ENCODE data around the gene SPOCK3.
"Not testable (repeated sequence)": the region's sequence is repeated elsewhere in the genome, so short reads cannot be mapped to it uniquely, and the experiment has no call there.

The SPOCK3 gene

GRCh38 chr4:166798126-166798525 is 436.2 kb downstream of the SPOCK3 start:
- no peak for DNase-seq

- no peak for DNase-seq
Measured at GRCh38 chr4:166777760-166778159, 456.5 kb downstream of the SPOCK3 start.

- no peak for DNase-seq
Measured at GRCh38 chr4:166763018-166763417, 471.3 kb downstream of the SPOCK3 start.

- no peak for DNase-seq
Measured at GRCh38 chr4:166741742-166742141, 492.6 kb downstream of the SPOCK3 start.

- DNase-seq = not testable (repeated sequence)
Measured at GRCh38 chr4:166739215-166739614, 495.1 kb downstream of the SPOCK3 start.

- DNase-seq = no peak
Measured at GRCh38 chr4:166737430-166737829, 496.9 kb downstream of the SPOCK3 start.

- DNase-seq = no peak
Measured at GRCh38 chr4:166735553-166735952, 498.7 kb downstream of the SPOCK3 start.

GRCh38 chr4:166734797-166735196 is 499.5 kb downstream of the SPOCK3 start:
- DNase-seq = no peak

GRCh38 chr4:166733686-166734085 is 500.6 kb downstream of the SPOCK3 start:
- DNase-seq = no peak

- DNase-seq = no peak
Measured at GRCh38 chr4:166726832-166727231, 507.5 kb downstream of the SPOCK3 start.

GRCh38 chr4:166724369-166724768 is 509.9 kb downstream of the SPOCK3 start:
- no peak for DNase-seq

GRCh38 chr4:166723532-166724140 is 510.7 kb downstream of the SPOCK3 start:
- no peak for DNase-seq

GRCh38 chr4:166715748-166716713 is 518.3 kb downstream of the SPOCK3 start:
- not testable (repeated sequence) for DNase-seq

- DNase-seq = no peak
Measured at GRCh38 chr4:166700592-166700991, 533.7 kb downstream of the SPOCK3 start.

GRCh38 chr4:166688835-166689234 is 545.5 kb downstream of the SPOCK3 start:
- DNase-seq = no peak

- no peak for DNase-seq
Measured at GRCh38 chr4:166687828-166688227, 546.5 kb downstream of the SPOCK3 start.

Data from CD4-positive, alpha-beta T cell treated with Interleukin-12 subunit alpha and Interleukin-12 subunit beta, for 1 hour (primary cell).